HG02973 (cell line): ENCODE data around the gene MOGAT1.
"Not testable (repeated sequence)": the region's sequence is repeated elsewhere in the genome, so short reads cannot be mapped to it uniquely, and the experiment has no call there.

ENCODE experiments used
- ATAC-seq: cut with Tn5 transposase; IDR thresholded peaks from one replicate; pipeline ENCODE4 v1.9.1; 2021; ENCODE audit warnings: moderate library complexity; ENCODE audit not compliant: unreplicated experiment

The MOGAT1 gene

GRCh38 chr2:222669353-222669752 lies 2.1 kb upstream of the MOGAT1 start:
- ATAC-seq, result no peak

- ATAC-seq, result no peak
These were observed 1.0 kb upstream of the MOGAT1 start for GRCh38 chr2:222670191-222671038.

GRCh38 chr2:222672068-222672401 lies 577 bp downstream of the MOGAT1 start:
- no peak for ATAC-seq

- ATAC-seq, result no peak
These were observed 1.8 kb downstream of the MOGAT1 start for GRCh38 chr2:222673273-222673672.

GRCh38 chr2:222673883-222674282 lies 2.4 kb downstream of the MOGAT1 start:
- ATAC-seq, result no peak

GRCh38 chr2:222677981-222678380 lies 6.5 kb downstream of the MOGAT1 start:
- no peak for ATAC-seq

GRCh38 chr2:222683805-222684204 lies 12.3 kb downstream of the MOGAT1 start:
- ATAC-seq, result no peak

- ATAC-seq, result no peak
These were observed 14.8 kb downstream of the MOGAT1 start for GRCh38 chr2:222686086-222686750.

- no peak for ATAC-seq
These were observed 17.5 kb downstream of the MOGAT1 start for GRCh38 chr2:222688917-222689316.

GRCh38 chr2:222689322-222689721 lies 17.9 kb downstream of the MOGAT1 start:
- ATAC-seq, result no peak

- ATAC-seq, result peak; percentile 98
These were observed 19.2 kb downstream of the MOGAT1 start for GRCh38 chr2:222690564-222691200.

- ATAC-seq, result not testable (repeated sequence)
These were observed 22.0 kb downstream of the MOGAT1 start for GRCh38 chr2:222693413-222693812.

- ATAC-seq, result peak; percentile 55
These were observed 22.4 kb downstream of the MOGAT1 start for GRCh38 chr2:222693837-222694236.

- no peak for ATAC-seq
These were observed 26.8 kb downstream of the MOGAT1 start for GRCh38 chr2:222698276-222698675.

GRCh38 chr2:222701233-222701632 lies 29.8 kb downstream of the MOGAT1 start:
- no peak for ATAC-seq

GRCh38 chr2:222701721-222702131 lies 30.3 kb downstream of the MOGAT1 start:
- ATAC-seq, result no peak

GRCh38 chr2:222703091-222703490 lies 31.6 kb downstream of the MOGAT1 start:
- ATAC-seq, result no peak

- no peak for ATAC-seq
These were observed 32.4 kb downstream of the MOGAT1 start for GRCh38 chr2:222703886-222704285.

GRCh38 chr2:222706616-222707015 lies 35.2 kb downstream of the MOGAT1 start:
- ATAC-seq, result no peak

GRCh38 chr2:222707102-222707688 lies 35.7 kb downstream of the MOGAT1 start:
- ATAC-seq, result peak; percentile 2

GRCh38 chr2:222707689-222708273 lies 36.3 kb downstream of the MOGAT1 start:
- ATAC-seq, result peak; percentile 58
